MM.1S (cell line): ENCODE results near the gene PARP11.

Experiments used
- EZH2 ChIP-seq: fragments of 300-600 bp; sonication (generic); optimal IDR thresholded peaks from 2 replicates; pipeline ENCODE3; 2017; ENCODE audit warnings: low read depth, mild to moderate bottlenecking, antibody characterized with exemption, low read length, mixed read lengths
- EZH2phosphoT487 ChIP-seq: fragments of 300-600 bp; sonication (generic); IDR thresholded peaks from 2 replicates; pipeline ENCODE4 v1.6.1; 2018; ENCODE audit warnings: antibody characterized with exemption, low read length
- TF ChIP-seq, protein P1 (sequence below): fragments of 300-600 bp; sonication (generic); IDR thresholded peaks from 2 replicates; pipeline ENCODE4 v1.5.1; 2016; ENCODE audit warnings: antibody characterized with exemption, low read length, mixed read lengths

- TF ChIP-seq, protein P1, sequence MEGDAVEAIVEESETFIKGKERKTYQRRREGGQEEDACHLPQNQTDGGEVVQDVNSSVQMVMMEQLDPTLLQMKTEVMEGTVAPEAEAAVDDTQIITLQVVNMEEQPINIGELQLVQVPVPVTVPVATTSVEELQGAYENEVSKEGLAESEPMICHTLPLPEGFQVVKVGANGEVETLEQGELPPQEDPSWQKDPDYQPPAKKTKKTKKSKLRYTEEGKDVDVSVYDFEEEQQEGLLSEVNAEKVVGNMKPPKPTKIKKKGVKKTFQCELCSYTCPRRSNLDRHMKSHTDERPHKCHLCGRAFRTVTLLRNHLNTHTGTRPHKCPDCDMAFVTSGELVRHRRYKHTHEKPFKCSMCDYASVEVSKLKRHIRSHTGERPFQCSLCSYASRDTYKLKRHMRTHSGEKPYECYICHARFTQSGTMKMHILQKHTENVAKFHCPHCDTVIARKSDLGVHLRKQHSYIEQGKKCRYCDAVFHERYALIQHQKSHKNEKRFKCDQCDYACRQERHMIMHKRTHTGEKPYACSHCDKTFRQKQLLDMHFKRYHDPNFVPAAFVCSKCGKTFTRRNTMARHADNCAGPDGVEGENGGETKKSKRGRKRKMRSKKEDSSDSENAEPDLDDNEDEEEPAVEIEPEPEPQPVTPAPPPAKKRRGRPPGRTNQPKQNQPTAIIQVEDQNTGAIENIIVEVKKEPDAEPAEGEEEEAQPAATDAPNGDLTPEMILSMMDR = no peak
- TF ChIP-seq EZH2phosphoT487 (no peak), EZH2 (no peak)
These were observed 83.4 kb downstream of the PARP11 start for GRCh38 chr12:3789838-3790237.
